HG03108 (cell line): ENCODE results near the gene SV2B.
"Not testable (repeated sequence)": the region's sequence is repeated elsewhere in the genome, so short reads cannot be mapped to it uniquely, and the experiment has no call there.

ENCODE experiments used
- ATAC-seq: cut with Tn5 transposase; IDR thresholded peaks from one replicate; pipeline ENCODE4 v1.9.1; 2021; ENCODE audit warnings: moderate library complexity; ENCODE audit not compliant: unreplicated experiment

SV2B gene

DNA sequence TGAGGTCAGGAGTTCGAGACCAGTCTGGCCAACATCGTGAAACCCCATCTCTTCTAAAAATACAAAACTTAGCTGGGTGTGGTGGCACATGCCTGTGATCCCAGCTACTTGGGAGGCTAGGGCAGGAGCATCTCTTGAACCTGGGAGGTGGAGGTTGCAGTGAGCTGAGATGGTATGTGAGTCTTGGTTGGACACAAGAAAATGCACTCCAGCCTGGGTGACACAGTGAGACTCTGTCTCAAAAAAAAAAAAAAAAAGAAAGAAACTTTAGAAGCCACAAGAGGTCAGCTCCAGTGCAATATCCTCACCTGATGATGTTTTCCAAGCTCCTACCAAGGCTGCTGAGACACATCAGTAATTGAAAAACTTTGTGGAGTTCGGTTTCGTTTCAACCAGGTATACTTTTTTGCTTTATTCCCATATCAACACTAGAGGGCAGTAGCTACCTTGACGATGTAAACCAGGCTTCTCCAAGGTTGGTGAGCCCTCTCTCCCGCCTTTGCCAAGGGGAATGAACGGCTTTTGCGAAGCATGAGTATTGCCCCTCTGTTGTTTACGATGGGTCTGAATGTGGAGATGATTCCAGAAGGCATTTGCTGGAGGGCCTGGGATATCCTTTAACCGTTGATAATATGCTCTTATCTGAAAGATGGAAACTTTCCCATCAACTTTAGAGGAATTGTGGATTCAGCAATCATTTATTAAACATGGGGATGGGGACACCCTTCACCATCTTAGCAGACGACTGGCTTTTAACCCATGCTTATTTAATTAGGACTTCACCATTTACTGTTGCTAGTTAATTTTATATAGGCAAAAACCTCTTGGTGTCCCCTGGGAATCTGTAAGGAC, 202.8 kb downstream of the SV2B start:
- ATAC-seq: no peak

- ATAC-seq: no peak
These were observed 204.2 kb downstream of the SV2B start for GRCh38 chr15:91304210-91304609.

DNA sequence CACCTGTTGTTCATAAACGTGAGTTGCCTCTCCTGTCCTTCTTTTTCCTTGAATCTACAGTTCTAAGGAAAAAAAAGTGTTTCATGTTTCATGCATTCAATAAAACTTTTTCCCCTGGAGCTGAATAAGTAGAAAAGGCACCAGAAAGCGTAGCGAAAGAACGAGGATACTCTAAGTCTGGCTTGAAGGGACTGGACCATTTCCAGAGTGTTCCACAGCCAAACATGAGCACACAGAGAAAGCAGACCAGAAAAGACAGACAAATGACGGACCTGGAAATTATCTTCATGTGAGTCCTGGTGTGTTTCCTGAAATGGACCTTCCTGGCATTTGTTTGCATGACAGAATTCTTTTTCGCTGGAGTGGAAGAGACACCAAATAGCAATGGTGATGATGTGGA, 204.7 kb downstream of the SV2B start:
- ATAC-seq: no peak

GRCh38 chr15:91306144-91306543, 206.1 kb downstream of the SV2B start:
- ATAC-seq: no peak

DNA sequence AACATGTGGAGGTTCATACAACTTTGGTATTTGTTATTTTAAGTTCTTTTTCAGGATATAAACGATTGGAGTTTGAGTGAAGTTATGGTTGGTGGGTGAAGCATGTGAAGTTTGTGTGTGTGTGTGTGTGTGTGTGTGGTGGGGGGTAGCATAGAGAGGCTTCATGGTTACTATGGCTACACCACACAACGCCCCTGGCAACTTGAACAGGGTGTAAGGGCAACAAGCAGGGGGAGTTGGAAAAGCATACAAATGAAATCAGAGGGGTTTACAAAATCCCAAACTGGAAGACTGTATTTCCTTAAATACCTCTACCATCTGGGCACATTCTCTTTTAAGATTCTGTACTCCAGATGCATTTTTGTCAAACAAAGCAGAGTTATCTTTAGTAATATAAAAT, 207.5 kb downstream of the SV2B start:
- ATAC-seq: no peak

GRCh38 chr15:91308199-91308598, 208.1 kb downstream of the SV2B start:
- ATAC-seq: no peak

- ATAC-seq: no peak
These were observed 208.8 kb downstream of the SV2B start for GRCh38 chr15:91308855-91309254.

DNA sequence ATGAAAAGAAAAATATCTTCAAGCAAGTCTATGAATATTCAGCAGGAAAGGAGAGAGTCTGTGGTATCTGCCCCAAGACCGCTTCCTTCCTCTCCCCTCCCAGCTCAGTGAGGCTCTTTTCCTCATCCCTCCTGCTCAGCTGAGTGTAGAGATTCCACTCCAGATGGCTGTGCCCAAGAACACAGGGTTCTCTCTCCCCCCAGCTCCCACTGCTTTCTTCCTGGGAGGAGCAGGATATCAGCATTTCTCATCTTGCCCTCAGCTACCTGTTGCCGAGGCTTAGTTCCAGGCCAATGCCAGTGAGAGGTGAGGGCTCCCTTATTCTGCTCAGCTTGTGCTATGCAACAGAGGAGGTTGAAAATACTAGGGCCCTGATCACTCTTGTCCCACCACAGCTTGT, 211.9 kb downstream of the SV2B start:
- no peak for ATAC-seq

DNA sequence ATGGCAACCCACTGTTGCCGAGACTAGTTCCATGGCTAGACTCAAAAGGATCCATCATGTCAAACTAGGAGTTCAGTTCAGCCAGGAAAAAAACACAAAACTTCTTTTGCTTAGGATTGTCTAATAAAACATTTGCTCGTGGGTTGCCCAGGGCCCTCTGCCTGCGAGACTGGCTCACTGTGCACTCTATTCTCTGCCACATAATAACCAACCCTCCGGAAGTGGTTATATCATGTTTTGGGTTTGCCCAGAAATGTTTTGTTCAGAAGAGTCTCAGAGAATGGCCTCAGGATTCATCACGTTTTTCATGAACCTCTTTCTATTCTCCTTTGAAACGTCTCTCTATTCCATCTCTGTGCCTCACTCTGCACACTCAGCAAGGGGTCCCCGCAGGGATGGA, 216.1 kb downstream of the SV2B start:
- no peak for ATAC-seq

DNA sequence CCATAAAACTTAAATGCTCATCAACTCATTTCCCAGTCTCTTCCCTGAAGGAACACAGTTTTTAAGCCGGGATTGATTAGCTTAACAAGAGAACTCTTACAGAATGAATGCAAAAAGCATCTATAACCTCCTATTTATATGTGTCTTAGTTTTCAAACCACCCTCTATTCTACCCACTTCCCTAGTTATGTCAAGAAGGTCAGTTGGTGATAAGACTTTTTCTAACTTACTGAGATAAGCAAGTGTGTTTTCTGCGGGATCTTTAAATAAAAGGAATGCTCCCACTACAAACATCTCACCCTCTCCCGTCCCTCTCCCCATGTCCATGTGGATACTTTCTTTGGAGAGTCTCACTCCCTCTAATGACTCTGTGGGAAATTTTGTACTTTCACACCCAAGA, 218.5 kb downstream of the SV2B start:
- ATAC-seq: no peak

DNA sequence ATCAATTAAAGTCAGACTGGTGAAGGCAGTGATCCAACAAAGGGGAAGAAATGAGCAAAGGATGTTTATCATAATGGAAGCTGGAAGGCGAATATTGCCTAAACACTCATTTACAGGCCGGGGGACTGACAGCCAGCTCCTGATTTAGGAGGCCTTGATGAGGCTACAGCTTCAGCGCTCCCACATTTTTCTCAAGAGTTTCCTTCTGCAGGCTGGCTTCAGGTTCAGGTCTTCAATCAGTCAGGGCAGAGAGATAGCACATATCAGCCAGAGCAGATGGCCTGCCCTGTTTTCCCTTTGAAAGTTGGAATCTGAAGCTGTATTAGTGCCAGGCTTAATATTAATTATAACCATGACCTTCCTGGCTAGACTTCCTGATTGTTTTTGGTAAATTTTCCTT, 218.9 kb downstream of the SV2B start:
- no peak for ATAC-seq

DNA sequence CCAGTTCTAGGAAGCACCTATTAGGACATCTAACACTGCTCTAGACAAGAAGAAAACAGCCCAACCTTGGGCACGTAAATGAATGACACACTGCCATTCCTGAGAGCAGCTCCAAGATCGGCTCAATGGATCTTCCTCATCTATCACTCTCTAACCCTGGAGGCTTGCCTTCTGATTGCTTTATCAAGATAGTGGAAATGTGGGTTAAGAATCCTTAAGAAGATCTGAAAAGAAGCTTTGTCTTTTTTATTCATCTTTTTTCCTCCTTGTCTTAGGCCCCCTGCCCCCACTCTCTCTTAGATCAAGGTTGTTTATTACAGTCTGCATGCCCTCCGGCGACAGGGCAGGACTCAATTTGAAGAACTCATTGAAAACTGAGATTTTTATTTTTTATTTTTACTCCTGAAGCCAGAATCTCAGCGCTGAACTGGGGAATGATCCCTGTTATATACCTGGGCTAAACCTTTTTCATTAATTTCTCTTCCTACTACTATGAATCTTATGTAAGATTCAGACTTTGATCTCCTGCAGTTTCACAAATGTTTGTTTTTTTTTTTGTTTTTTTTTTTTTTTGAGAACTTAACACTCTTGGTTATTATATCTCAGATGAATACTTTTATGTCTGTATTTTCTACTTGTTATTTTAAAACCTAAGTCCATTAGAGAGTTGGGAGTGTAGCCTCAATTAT, 219.5 kb downstream of the SV2B start:
- no peak for ATAC-seq

DNA sequence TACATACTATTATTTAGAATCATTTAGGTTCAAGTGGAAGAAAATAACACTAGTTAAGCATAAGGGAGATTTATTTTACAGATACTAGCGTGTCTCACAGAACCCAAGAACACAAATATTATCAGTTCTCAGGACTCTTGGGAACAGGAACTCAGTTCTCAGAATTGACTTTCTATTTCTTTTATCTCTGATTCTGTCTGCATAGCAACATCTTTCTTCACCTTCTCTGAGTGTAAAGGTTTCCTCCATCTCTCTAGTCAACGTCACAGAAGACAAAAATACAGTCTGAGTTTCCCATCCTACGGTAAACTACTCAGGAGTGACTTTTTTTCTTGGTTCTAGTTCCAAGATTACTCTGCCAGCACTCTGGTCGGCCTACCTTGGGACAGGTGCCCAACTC, 220.0 kb downstream of the SV2B start:
- no peak for ATAC-seq

DNA sequence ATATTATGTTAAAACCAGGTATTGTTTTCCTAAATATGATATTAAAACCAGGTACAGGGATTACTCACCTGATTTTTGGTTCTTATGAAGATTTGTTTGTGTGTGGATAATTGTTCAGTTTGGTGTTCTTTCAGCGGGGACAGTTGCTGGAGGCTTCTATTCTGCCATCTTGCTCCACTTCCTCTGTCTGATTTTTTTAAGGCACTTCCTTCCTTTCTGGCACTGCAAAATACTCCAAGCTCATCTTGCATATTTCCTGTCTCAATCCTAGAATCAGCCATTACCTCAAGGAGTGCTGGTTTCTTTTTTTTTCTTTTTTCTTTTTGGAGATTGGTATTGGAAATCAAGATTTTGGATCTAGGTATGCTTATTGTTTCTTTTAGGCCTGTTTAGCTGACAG, 229.9 kb downstream of the SV2B start:
- no peak for ATAC-seq

GRCh38 chr15:91331581-91331980, 231.5 kb downstream of the SV2B start:
- no peak for ATAC-seq

DNA sequence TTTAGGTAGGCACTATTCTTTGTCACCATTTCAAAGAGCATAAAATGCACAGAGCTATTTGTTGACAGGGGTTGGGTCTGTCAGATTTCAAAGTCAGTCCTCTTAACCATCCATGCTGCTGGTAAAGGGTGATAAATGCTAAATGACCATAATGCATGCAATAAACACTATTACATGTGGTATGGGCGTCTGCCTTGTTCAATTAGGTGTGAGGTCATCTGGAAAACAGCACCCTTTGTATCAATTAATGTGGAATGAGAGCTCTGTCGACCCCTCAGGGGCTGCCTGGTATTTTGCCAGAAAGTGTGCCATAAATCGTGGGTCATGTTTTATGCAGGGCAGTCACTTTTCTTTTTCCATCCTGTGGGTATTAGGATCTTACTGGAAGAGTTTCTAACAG, 235.6 kb downstream of the SV2B start:
- ATAC-seq: no peak

DNA sequence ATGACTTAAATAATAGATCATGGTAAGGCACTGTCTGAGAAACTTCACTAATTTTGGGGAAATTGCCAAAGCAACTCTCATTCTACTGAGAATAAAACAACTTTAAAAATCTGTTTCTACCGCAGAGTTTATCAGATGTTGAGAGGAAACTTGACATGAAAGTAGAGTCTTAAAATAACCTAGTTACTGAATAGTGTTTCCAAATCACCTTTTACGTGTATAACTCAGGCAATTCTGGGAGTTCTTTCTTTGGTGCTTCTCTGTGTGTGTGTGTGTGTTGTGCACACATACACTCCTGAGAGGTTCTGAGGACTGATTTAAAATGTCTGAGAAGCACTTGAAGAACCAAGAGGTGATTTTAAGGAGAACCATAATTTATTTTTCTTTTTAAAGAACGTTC, 236.6 kb downstream of the SV2B start:
- ATAC-seq: no peak

GRCh38 chr15:91338766-91339165, 238.7 kb downstream of the SV2B start:
- ATAC-seq: no peak

DNA sequence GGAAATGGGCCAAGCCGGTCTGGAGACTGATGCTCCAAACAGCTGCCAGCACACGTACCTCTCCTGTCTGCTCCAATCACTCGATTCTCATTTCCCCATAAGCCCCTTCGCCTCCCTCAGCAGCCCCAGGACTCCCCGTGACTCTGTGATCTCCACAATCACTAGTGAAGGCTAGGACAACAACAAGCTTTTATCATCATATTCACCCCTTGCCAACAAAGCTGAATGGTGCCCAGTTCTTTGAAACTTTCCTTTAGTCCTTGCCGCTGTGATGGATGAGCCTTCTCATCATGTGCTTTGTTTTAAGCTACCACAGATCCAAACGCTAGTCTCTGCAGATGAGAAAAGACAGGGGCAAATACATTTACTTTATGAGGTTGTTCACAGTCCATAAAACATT, 242.0 kb downstream of the SV2B start:
- ATAC-seq: no peak

DNA sequence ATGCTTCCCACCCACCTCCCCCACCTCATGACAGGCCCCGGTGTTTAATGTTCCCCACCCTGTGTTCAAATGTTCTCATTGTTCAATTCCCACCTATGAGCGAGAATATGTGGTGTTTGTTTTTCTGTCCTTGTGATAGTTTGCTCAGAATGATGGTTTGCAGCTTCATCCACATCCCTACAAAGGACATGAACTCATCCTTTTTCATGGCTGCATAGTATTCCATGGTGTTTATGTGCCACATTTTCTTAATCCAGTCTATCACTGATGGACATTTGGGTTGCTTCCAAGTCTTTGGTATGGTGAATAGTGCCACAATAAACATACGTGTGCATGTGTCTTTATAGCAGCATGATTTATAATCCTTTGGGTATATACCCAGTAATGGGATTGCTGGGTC, 244.9 kb downstream of the SV2B start:
- not testable (repeated sequence) for ATAC-seq

GRCh38 chr15:91345736-91346135, 245.7 kb downstream of the SV2B start:
- no peak for ATAC-seq

DNA sequence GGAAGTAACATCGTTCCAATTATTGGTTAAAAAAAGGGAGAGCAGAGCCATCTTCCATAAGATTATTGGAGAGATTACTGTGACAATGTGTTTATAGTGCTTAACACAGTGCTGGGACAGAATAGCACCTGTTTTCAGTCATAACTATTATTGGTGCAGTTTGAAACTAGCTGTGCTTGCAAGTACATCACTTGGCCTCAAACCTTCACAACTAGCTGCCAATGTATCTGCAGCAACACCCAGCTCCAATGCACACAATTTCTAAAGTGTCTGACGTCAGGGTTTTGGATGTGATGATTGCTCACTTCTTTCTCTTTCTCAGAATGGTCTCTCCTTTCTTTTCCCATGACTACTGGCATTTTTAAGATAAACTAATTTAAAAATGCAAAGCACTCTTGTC, 246.2 kb downstream of the SV2B start:
- ATAC-seq: no peak
